IPS-NIHi7 (cell line): ENCODE data around the gene TRAFD1.
"Not testable (repeated sequence)": the region's sequence is repeated elsewhere in the genome, so short reads cannot be mapped to it uniquely, and the experiment has no call there.

ENCODE experiments used
- DNase-seq: peaks from one replicate; pipeline ENCODE4 v3.0.0; 2012; ENCODE audit warnings: mixed read lengths; ENCODE audit errors: extremely low spot score

Gene TRAFD1

DNA sequence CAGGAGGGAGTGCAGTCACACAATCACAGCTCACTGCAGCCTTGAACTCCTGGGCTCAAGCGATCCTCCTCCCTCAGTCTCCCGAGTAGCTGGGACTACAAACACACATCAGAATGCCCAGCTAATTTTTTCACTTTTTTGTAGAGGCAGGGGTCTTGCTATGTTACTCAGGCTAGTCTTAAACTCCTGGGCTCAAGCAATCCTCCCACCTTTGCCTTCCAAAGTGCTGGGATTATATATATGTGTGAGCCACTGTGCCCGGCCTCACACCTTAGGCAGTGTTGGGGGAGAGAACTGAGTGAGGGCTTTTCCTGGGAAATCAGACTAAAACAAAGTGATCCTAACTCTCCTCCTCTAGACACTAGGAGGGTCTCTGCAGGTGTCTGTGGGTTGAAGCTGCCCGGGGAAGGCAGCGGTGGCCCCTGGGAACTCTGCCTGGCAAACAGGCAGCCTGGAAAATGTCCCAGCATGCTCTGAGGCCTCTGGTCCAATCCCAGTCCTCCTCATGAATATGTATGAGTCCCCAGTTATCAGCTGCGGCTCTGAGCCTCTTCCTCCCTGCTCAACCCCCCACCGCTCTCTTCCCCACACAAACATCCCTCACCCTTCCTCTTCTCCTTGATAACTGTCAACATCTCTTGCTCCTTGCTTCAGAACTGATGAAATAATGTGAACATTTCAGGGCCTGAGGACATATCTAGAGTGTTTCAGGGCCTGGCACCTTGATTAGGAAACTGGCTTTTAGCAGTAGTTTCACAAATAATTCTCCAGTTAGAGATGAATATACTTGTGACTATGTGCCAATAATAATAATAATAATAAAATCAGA lies 8.9 kb upstream of the TRAFD1 start:
- peak; percentile 83 for DNase-seq

- DNase-seq = no peak
These were observed 7.7 kb upstream of the TRAFD1 start for GRCh38 chr12:112117685-112118084.

- DNase-seq = peak; percentile 14
These were observed 3.4 kb upstream of the TRAFD1 start for GRCh38 chr12:112121780-112122565.

DNA sequence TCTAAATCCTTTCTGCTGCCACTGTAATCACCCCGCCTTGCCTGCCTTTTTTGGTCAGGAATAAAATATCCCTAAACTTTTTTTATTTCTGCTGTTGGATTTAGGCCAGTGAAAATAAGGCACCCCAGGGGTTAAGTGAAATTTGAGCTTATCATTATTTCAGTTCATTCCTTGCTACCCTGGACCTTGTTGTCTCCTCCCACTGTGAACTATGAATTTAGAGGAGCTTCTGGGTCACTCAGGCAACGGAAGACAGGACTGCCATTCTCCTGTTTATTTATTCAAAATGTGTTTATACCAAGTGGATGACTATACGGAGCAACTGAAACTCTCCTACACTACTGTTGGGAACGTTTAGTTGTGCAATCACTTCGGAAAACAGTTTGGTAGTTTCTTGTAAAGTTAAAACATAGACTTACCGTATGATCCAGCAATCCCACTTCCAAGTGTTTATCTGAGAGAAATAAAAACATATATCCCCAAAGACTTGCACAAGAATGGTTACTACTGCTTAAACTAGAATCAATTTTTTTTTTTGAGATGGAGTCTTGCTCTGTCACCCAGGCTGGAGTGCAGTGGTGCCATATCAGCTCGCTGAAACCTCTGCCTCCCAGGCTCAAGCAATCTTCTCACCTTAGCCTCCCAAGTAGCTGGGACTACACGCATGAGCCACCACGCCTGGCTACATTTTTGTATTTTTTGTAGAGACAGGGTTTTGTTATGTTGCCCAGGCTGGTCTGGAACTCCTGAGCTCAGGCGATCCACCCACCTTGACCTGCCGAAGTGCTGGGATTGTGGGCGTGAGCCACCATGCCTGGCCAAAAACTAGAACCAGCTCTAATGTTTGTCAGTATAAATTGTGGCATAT lies 2.3 kb upstream of the TRAFD1 start:
- DNase-seq = no peak

- no peak for DNase-seq
These were observed 476 bp upstream of the TRAFD1 start for GRCh38 chr12:112124918-112125249.

GRCh38 chr12:112126000-112126438 lies 659 bp downstream of the TRAFD1 start:
- peak; percentile 19 for DNase-seq

DNA sequence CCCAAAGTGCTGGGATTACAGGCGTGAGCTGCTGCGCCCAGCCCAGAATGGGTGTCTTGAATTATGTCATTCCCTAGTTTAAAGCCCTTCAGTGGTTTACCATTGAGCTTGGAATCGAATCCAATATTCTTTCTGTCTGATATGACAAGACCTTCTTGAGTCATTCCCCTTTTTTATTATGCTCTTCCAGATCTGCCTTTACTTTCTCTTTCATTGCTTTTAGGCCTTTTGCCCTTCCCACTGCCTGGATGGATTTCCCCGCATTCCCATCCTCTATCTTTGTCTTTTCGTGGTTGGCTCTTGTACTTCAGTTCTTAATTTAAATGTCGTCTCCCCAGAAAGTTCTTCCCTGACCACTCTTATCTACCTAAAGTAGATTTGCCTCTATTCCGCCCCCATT lies 1.6 kb downstream of the TRAFD1 start:
- no peak for DNase-seq

DNA sequence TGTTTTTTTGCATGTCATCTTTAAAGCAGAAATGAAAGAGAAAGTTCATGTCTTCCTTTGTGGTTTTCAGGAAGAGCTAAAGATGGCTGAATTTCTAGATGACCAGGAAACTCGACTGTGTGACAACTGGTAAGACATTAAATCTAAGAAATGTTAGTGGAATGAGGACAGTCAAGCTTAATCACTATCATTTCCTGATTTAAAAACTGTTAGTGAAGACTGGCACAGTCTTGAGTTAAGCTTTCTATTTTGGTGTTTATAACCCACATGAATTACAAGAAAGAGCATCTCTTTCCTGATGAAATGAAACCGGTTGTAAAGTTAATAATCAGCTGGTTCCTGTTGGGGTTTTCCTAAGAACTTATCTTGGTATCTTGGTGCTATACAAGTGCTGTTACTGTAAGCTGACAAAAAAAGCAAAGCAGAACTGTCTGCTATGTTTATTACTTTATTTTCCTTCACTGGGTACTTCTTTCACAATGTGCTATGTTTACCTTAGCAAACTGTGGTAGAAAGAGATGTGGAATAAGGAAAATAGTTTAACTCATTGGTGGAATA lies 5.2 kb downstream of the TRAFD1 start:
- no peak for DNase-seq

GRCh38 chr12:112131686-112132085 lies 6.3 kb downstream of the TRAFD1 start:
- DNase-seq = no peak

DNA sequence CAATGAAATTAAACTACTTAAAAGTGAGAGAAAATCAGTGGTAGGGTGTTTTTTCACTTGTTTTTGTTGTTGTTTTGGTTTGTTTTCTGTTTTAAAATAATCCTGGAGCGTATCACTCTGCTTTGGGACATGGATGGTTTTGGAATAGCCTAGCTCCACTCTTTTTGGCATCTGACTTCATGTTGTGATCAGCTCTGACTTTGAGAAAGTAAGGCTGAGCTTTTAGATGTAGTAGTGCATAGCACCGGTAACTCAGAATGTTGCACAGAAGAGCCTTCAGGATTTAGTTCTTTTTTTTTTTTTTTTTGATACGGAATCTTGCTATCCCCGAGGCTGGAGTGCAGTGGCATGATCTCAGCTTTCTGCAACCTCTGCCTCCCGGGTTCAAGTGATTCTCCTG lies 8.1 kb downstream of the TRAFD1 start:
- DNase-seq = no peak

DNA sequence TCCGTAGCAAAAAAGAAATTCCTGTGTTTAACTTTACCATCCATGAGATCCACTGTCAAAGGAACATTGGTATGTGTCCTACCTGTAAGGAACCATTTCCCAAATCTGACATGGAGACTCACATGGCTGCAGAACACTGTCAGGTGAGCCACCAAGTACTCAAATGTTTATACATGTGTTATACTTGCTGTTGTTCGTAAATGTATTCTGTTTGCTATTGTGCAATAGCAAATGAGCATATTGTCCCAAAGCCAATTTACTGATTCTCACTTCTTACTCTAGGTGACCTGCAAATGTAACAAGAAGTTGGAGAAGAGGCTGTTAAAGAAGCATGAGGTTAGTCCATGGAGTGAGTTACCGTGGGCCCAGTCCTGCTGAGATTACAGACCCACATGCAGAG lies 9.4 kb downstream of the TRAFD1 start:
- DNase-seq = no peak

GRCh38 chr12:112140728-112141127 lies 15.4 kb downstream of the TRAFD1 start:
- no peak for DNase-seq

GRCh38 chr12:112146123-112146522 lies 20.8 kb downstream of the TRAFD1 start:
- DNase-seq = no peak

DNA sequence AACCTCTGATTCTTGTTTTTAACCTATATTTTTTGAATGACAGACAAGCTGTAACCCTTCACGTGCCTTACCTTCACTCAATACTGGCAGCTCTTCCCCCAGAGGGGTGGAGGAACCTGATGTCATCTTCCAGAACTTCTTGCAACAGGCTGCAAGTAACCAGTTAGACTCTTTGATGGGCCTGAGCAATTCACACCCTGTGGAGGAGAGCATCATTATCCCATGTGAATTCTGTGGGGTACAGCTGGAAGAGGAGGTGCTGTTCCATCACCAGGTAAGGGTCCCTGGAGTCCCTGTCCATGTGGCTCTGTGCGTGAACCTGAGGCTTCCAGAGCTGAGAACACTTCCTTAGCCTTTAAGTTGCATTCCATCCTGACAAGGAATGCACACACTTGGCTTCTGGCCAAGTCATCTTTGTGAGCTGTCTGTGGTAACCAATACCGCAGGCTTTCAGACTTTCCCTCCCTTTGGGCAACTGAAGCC lies 22.7 kb downstream of the TRAFD1 start:
- no peak for DNase-seq

DNA sequence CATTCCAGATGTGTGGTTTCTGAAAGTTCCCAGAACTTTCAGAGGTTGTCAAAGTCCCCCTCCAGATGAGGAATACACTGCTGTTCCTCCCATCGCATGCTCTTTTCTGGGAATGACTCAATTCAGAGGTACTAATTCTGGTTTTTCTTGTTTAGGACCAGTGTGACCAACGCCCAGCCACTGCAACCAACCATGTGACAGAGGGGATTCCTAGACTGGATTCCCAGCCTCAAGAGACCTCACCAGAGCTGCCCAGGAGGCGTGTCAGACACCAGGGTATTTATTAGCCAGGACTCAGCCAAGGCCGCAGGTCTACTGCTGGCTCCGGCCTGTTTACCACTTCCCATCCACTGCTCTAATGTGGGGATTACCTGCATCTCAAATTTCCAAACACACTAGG lies 24.2 kb downstream of the TRAFD1 start:
- no peak for DNase-seq

- no peak for DNase-seq
These were observed 26.6 kb downstream of the TRAFD1 start for GRCh38 chr12:112151766-112152541.

- no peak for DNase-seq
These were observed 28.0 kb downstream of the TRAFD1 start for GRCh38 chr12:112153181-112153892.

DNA sequence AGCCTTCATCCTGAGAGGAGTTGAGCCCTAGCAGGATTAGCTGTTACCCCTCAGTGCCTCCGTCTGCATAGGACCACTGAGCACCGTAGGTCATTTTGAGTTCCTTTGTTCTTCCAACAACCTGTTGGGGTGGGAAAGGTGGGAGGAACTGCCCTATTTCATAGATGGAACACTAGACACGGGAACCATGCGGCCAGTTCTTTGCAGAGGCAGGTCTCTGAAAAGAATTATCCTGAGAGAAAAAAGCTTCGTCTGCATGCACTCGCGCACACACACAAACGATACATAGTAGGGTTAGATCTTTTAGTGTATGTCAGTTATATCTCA lies 28.5 kb downstream of the TRAFD1 start:
- no peak for DNase-seq

- not testable (repeated sequence) for DNase-seq
These were observed 33.2 kb downstream of the TRAFD1 start for GRCh38 chr12:112158461-112159145.

- no peak for DNase-seq
These were observed 33.8 kb downstream of the TRAFD1 start for GRCh38 chr12:112159146-112159541.
